Measurements from ENCODE around the gene DENND6B.

DNA sequence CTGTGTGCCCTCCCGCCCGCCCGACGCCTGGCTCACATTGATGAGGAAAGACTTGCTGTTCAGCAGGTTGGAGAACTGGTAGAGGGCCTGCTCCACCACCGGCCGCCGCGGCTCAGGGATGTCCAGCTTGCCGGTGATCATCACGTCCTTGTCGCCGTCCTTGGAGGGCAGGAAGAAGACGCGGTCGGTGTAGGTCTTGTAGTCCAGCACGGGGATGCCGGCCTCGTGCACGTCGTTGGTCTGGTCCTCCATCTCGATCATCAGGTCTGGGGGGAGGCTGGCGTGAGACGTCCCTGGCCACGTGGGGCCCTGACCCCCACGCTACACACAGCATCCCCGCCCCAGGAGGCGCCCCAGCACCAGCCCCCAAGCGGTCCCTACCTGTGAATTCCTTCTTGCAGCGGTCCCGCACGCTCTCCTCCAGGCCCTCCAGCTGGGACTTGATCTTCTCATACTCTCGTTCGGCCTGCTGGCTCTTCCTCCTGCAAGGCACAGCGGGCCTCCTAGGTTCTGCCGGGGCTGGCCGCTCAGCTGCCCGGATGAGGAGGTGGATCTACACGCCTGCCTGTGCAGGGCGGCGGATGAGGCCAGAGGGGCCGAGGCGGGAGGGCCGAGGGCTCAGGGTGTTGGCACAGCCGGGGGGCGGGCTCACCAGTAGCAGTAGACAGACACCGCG, 46.0 kb downstream of the DENND6B start:
- TF ChIP-seq, protein P1, sequence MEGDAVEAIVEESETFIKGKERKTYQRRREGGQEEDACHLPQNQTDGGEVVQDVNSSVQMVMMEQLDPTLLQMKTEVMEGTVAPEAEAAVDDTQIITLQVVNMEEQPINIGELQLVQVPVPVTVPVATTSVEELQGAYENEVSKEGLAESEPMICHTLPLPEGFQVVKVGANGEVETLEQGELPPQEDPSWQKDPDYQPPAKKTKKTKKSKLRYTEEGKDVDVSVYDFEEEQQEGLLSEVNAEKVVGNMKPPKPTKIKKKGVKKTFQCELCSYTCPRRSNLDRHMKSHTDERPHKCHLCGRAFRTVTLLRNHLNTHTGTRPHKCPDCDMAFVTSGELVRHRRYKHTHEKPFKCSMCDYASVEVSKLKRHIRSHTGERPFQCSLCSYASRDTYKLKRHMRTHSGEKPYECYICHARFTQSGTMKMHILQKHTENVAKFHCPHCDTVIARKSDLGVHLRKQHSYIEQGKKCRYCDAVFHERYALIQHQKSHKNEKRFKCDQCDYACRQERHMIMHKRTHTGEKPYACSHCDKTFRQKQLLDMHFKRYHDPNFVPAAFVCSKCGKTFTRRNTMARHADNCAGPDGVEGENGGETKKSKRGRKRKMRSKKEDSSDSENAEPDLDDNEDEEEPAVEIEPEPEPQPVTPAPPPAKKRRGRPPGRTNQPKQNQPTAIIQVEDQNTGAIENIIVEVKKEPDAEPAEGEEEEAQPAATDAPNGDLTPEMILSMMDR (IDR thresholded peaks at IDR 0.05) = no peak
- TF ChIP-seq EZH2phosphoT487 (IDR thresholded peaks at IDR 0.05) (no peak), EZH2 (IDR thresholded peaks at IDR 0.05) (no peak)

Measured in neural progenitor cell (in vitro differentiated cells).